MM.1S (cell line): ENCODE data around the gene P3H2.

Experiments used
- DNase-seq: peaks from one replicate; pipeline ENCODE4 v3.0.0-alpha.2; 2015
- H2AFZ ChIP-seq: fragments of 300-600 bp; sonication (generic); 2 replicates; pipeline ENCODE4 v1.6.0; 2016; ENCODE audit warnings: antibody characterized with exemption, low read length
- H3F3A ChIP-seq: fragments of 300-600 bp; sonication (generic); 2 replicates; pipeline ENCODE4 v1.6.1; 2016; ENCODE audit warnings: mild to moderate bottlenecking, antibody characterized with exemption, low read length, moderate library complexity, mixed read lengths; ENCODE audit not compliant: insufficient read depth
- H3K27ac ChIP-seq: fragments of 300-600 bp; sonication (generic); 2 replicates; pipeline ENCODE4 v1.5.1; 2016; ENCODE audit warnings: mild to moderate bottlenecking, low read length
- H3K27me3 ChIP-seq: fragments of 300-600 bp; sonication (generic); replicated peaks from 2 replicates; pipeline ENCODE4 v1.6.0; 2016; ENCODE audit warnings: low read length; ENCODE audit not compliant: insufficient read depth
- H3K36me3 ChIP-seq: fragments of 300-600 bp; sonication (generic); replicated peaks from 2 replicates; pipeline ENCODE4 v1.6.1; 2016; ENCODE audit warnings: mild to moderate bottlenecking, low read length, mixed read lengths; ENCODE audit not compliant: insufficient read depth
- H3K4me1 ChIP-seq: fragments of 300-600 bp; sonication (generic); 2 replicates; pipeline ENCODE4 v1.6.1; 2016; ENCODE audit warnings: low read length, mixed read lengths
- H3K4me2 ChIP-seq: fragments of 300-600 bp; sonication (generic); 2 replicates; pipeline ENCODE4 v1.6.0; 2016; ENCODE audit warnings: low read depth, low read length
- H3K4me3 ChIP-seq: fragments of 300-600 bp; sonication (generic); 2 replicates; pipeline ENCODE4 v1.5.1; 2016; ENCODE audit warnings: low read length, mixed read lengths
- H3K79me2 ChIP-seq: fragments of 300-600 bp; sonication (generic); 2 replicates; pipeline ENCODE4 v1.6.1; 2016; ENCODE audit warnings: mixed run types, low read length, mixed read lengths
- H3K9ac ChIP-seq: fragments of 300-600 bp; sonication (generic); 2 replicates; pipeline ENCODE4 v1.6.1; 2016; ENCODE audit warnings: low read length, mixed read lengths
- H3K9me2 ChIP-seq: fragments of 300-600 bp; sonication (generic); replicated peaks from 2 replicates; pipeline ENCODE4 v1.6.1; 2016; ENCODE audit warnings: mild to moderate bottlenecking, low read length, mixed read lengths; ENCODE audit not compliant: insufficient read depth
- H3K9me3 ChIP-seq: fragments of 300-600 bp; sonication (generic); replicated peaks from 2 replicates; pipeline ENCODE4 v1.6.1; 2016; ENCODE audit warnings: mild to moderate bottlenecking, low read length, mixed read lengths; ENCODE audit not compliant: insufficient read depth
- H4K20me1 ChIP-seq: fragments of 300-600 bp; sonication (generic); 2 replicates; pipeline ENCODE4 v1.6.1; 2016; ENCODE audit warnings: mild to moderate bottlenecking, low read length, moderate library complexity, mixed read lengths; ENCODE audit not compliant: insufficient read depth
- EZH2 ChIP-seq: fragments of 300-600 bp; sonication (generic); optimal IDR thresholded peaks from 2 replicates; pipeline ENCODE3; 2017; ENCODE audit warnings: low read depth, mild to moderate bottlenecking, antibody characterized with exemption, low read length, mixed read lengths
- EZH2phosphoT487 ChIP-seq: fragments of 300-600 bp; sonication (generic); IDR thresholded peaks from 2 replicates; pipeline ENCODE4 v1.6.1; 2018; ENCODE audit warnings: antibody characterized with exemption, low read length
- TF ChIP-seq, protein P1 (sequence below): fragments of 300-600 bp; sonication (generic); IDR thresholded peaks from 2 replicates; pipeline ENCODE4 v1.5.1; 2016; ENCODE audit warnings: antibody characterized with exemption, low read length, mixed read lengths

P3H2 gene

DNA sequence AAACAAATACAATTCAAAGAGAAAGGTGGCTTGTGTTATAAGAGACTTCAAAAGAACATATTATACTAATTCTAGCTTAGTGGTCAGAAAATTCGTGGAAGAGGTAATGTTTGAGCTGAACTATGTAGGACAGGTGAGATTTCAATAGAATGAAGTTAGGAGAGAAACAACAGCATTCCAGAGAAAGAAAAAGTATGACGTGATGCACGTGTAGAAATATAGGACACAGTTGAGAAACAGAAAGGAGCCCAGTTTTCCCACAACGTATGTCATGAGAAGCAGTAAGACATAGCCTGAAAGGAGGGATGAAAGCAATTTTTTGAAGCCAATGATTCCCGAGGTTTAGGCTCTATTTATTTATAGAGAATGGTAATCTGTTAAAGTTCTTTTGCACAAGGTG is 18.7 kb upstream of the P3H2 start:
- no peak for DNase-seq
- no peaks in the 10 kb centered on the region for H3K79me2 ChIP-seq
- no peak overlapping the region for H2AFZ ChIP-seq
- no peak overlapping the region for H3K4me3 ChIP-seq
- no peaks in the 10 kb centered on the region for H4K20me1 ChIP-seq
- no peaks in the 10 kb centered on the region for H3K9me3 ChIP-seq
- TF ChIP-seq EZH2phosphoT487, result no peak
- no peak for TF ChIP-seq EZH2
- TF ChIP-seq, protein P1, sequence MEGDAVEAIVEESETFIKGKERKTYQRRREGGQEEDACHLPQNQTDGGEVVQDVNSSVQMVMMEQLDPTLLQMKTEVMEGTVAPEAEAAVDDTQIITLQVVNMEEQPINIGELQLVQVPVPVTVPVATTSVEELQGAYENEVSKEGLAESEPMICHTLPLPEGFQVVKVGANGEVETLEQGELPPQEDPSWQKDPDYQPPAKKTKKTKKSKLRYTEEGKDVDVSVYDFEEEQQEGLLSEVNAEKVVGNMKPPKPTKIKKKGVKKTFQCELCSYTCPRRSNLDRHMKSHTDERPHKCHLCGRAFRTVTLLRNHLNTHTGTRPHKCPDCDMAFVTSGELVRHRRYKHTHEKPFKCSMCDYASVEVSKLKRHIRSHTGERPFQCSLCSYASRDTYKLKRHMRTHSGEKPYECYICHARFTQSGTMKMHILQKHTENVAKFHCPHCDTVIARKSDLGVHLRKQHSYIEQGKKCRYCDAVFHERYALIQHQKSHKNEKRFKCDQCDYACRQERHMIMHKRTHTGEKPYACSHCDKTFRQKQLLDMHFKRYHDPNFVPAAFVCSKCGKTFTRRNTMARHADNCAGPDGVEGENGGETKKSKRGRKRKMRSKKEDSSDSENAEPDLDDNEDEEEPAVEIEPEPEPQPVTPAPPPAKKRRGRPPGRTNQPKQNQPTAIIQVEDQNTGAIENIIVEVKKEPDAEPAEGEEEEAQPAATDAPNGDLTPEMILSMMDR, result no peak
- no peak overlapping the region for H3K27ac ChIP-seq
- no peaks in the 10 kb centered on the region for H3K36me3 ChIP-seq
- 0 out of 2 replicates have a peak, but pooled peaks cover 2% of the 10 kb centered on the region for H3K9me2 ChIP-seq
- no peak overlapping the region for H3K9ac ChIP-seq
- H3K4me2 ChIP-seq, result no peak overlapping the region
- no peaks in the 10 kb centered on the region for H3K4me1 ChIP-seq
- no peaks in the 10 kb centered on the region for H3F3A ChIP-seq
- no peaks in the 10 kb centered on the region for H3K27me3 ChIP-seq

GRCh38 chr3:190132371-190132770 is 11.7 kb upstream of the P3H2 start:
- Histone ChIP-seq H3K4me2 (no peak overlapping the region), H3K4me3 (no peak overlapping the region)

GRCh38 chr3:190131329-190131728 is 10.6 kb upstream of the P3H2 start:
- H3K4me2 ChIP-seq, result no peak overlapping the region
- no peak for DNase-seq
- no peaks in the 10 kb centered on the region for H3K9me2 ChIP-seq

More at GRCh38 chr3:190132371-190132770, 11.7 kb upstream of the P3H2 start:
- H3K36me3 ChIP-seq, result no peaks in the 10 kb centered on the region
- no peak overlapping the region for H3K27ac ChIP-seq
- no peaks in the 10 kb centered on the region for H3F3A ChIP-seq
- no peaks in the 10 kb centered on the region for H3K4me1 ChIP-seq
- DNase-seq, result no peak
- H3K79me2 ChIP-seq, result no peaks in the 10 kb centered on the region
- no peak overlapping the region for H2AFZ ChIP-seq
- H3K9me3 ChIP-seq, result no peaks in the 10 kb centered on the region
- H3K27me3 ChIP-seq, result no peaks in the 10 kb centered on the region
- TF ChIP-seq EZH2phosphoT487, result no peak
- TF ChIP-seq EZH2, result no peak
- TF ChIP-seq, protein P1, result no peak
- no peaks in the 10 kb centered on the region for H4K20me1 ChIP-seq
- no peak overlapping the region for H3K9ac ChIP-seq
- H3K9me2 ChIP-seq, result 0 out of 2 replicates have a peak, but pooled peaks cover 2% of the 10 kb centered on the region

More at GRCh38 chr3:190131329-190131728, 10.6 kb upstream of the P3H2 start:
- Histone ChIP-seq H3K79me2 (no peaks in the 10 kb centered on the region), H3K36me3 (no peaks in the 10 kb centered on the region), H3K4me1 (no peaks in the 10 kb centered on the region), H3F3A (no peaks in the 10 kb centered on the region), H3K9ac (no peak overlapping the region), H3K27me3 (no peaks in the 10 kb centered on the region), H4K20me1 (no peaks in the 10 kb centered on the region), H2AFZ (no peak overlapping the region), H3K27ac (no peak overlapping the region), H3K4me3 (no peak overlapping the region), H3K9me3 (no peaks in the 10 kb centered on the region)
- TF ChIP-seq, protein P1, result no peak
- TF ChIP-seq EZH2, result no peak
- TF ChIP-seq EZH2phosphoT487, result no peak
